Measurements from ENCODE around the gene STOML1.
"Not testable (repeated sequence)": the region's sequence is repeated elsewhere in the genome, so short reads cannot be mapped to it uniquely, and the experiment has no call there.

Gene STOML1

DNA sequence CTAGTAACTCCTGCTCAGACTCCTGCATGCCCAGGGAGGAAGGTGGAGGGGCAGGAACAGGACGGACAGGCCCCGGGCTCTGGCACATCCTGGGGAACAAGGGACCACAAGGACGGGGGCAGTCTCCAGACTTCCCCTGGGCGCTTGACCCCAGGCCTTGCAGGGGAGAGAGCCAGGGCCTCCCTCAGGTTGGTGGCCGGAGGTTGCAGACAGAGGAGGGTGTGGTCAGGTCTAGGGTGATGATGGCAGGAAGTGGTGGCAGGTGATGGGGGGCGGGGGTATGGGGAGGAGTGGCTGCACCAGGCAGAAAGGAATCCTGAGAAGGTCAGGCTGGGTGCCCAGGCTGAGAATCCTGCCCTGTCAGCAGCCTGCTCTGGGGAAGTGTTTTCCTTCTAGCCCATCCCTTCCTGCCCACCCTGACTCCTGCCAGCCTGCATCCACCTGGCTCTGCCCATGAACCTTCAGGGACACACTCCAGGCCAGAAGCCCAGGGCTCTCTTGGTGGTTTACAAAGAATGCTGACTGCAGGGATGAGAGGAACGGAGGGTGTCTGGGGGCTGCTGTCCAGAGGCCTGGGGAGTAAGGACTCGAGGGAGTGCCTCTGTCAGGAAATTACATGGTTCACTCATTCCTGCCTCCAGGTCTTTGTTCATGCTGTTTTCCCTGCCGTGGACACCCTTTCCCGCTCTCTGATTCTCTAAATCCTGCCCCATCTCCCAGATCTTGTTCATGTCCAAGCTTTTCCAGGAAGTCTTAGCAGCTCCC lies 50.0 kb downstream of the STOML1 start:
- no peak overlapping the region for H3K27ac Mint-ChIP-seq
- no peak overlapping the region for H3K4me3 Mint-ChIP-seq
- H3K9me3 Mint-ChIP-seq: no peaks in the 10 kb centered on the region
- no peaks in the 10 kb centered on the region for H3K27me3 Mint-ChIP-seq
- H3K36me3 Mint-ChIP-seq (ENCODE audit: low read depth): no peaks in the 10 kb centered on the region
- peaks cover 12% of the 10 kb centered on the region for H3K4me1 Mint-ChIP-seq (ENCODE audit: low read depth)

GRCh38 chr15:73941449-73941848 lies 50.6 kb downstream of the STOML1 start:
- H3K9me3 Mint-ChIP-seq: no peaks in the 10 kb centered on the region
- no peaks in the 10 kb centered on the region for H3K36me3 Mint-ChIP-seq (ENCODE audit: low read depth)
- no peak overlapping the region for H3K4me3 Mint-ChIP-seq
- H3K27ac Mint-ChIP-seq: no peak overlapping the region
- no peaks in the 10 kb centered on the region for H3K27me3 Mint-ChIP-seq
- H3K4me1 Mint-ChIP-seq (ENCODE audit: low read depth): peaks cover 12% of the 10 kb centered on the region

DNA sequence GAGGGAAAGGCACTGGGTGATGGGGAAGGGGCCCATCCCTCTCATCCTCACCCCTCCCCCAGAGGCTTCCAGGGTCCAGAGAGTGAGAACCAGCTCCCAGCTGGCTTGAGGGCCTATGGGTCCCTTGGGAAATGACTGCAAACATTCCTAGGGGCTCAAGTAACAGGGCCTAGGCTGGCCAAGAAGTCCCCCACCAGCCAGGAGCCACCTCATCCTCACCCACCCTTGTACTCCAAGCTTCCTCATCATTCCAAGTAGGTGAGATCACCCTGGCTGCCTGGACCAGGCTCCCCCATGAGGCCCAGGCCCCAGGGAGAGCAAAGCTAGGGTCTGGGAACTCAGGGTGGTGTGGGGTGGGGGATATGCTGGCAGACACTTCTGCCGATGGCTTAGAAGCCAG lies 51.1 kb downstream of the STOML1 start:
- Mint-ChIP-seq H3K27ac (no peak overlapping the region), H3K27me3 (no peaks in the 10 kb centered on the region), H3K4me1 (ENCODE audit: low read depth) (peaks cover 12% of the 10 kb centered on the region), H3K36me3 (ENCODE audit: low read depth) (no peaks in the 10 kb centered on the region), H3K4me3 (no peak overlapping the region), H3K9me3 (no peaks in the 10 kb centered on the region)

DNA sequence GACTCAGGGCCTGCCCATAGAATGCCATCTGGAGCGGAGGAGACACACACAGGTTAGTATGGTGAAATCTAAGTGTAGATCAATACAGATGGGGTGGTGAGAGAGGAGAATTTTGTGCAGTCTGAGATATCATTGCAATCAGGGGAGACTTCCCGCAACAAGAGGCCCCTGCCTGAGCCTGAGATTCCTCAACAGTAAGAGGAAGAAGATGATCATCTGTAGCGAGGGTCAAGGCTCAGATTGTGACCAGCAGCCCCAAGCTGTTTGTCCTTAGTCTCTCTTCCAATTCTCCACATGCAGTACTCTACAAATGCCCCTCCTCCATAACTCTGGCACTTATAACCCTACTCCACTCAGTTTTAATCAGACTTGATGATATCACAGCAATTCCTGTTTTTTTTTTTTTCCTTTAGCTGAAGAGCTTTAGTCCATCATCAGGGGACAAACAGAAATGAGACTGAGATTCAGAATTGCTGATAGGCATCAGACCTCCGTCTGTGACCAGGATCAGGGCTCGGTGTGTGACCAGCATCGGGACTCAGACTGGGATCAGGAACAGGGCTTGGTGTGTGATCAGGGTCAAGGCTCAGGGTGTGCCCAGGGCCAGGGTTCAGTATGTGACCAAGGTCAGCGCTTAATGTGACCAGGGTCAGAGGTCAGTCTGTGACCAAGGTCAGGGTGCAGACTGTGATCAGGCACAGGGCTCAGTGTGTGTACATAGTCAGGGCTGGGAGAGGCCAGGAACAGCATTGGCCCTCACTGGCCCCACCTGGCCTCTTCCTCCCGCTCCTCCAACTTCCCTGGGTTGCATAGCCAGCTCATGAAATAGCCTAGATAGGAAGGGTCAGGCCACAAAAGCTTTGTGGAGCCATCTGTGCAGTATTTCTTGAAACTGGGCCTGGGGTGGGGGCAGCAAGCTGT lies 51.8 kb downstream of the STOML1 start:
- Mint-ChIP-seq H3K4me3 (no peak overlapping the region), H3K4me1 (ENCODE audit: low read depth) (peaks cover 12% of the 10 kb centered on the region), H3K9me3 (no peaks in the 10 kb centered on the region), H3K27ac (no peak overlapping the region), H3K27me3 (no peaks in the 10 kb centered on the region), H3K36me3 (ENCODE audit: low read depth) (no peaks in the 10 kb centered on the region)

GRCh38 chr15:73939138-73939537 lies 53.0 kb downstream of the STOML1 start:
- Mint-ChIP-seq H3K27ac (no peak overlapping the region), H3K4me3 (no peak overlapping the region), H3K36me3 (ENCODE audit: low read depth) (no peaks in the 10 kb centered on the region), H3K4me1 (ENCODE audit: low read depth) (peaks cover 12% of the 10 kb centered on the region), H3K9me3 (no peaks in the 10 kb centered on the region), H3K27me3 (no peaks in the 10 kb centered on the region)

GRCh38 chr15:73938516-73938915 lies 53.6 kb downstream of the STOML1 start:
- not testable (repeated sequence) for H3K9me3 Mint-ChIP-seq; H3K4me3 Mint-ChIP-seq; H3K27me3 Mint-ChIP-seq; H3K27ac Mint-ChIP-seq; H3K36me3 Mint-ChIP-seq (ENCODE audit: low read depth)
- peaks cover 12% of the 10 kb centered on the region for H3K4me1 Mint-ChIP-seq (ENCODE audit: low read depth)

- H3K27ac Mint-ChIP-seq: no peak overlapping the region
- H3K27me3 Mint-ChIP-seq: no peaks in the 10 kb centered on the region
These were observed 54.4 kb downstream of the STOML1 start for GRCh38 chr15:73937726-73938125.

GRCh38 chr15:73937296-73937695 lies 54.8 kb downstream of the STOML1 start:
- Mint-ChIP-seq H3K27ac (no peak overlapping the region), H3K9me3 (no peaks in the 10 kb centered on the region), H3K4me1 (ENCODE audit: low read depth) (peaks cover 9% of the 10 kb centered on the region), H3K27me3 (no peaks in the 10 kb centered on the region), H3K4me3 (no peak overlapping the region), H3K36me3 (ENCODE audit: low read depth) (no peaks in the 10 kb centered on the region)

More at GRCh38 chr15:73937726-73938125, 54.4 kb downstream of the STOML1 start:
- Mint-ChIP-seq H3K9me3 (no peaks in the 10 kb centered on the region), H3K36me3 (ENCODE audit: low read depth) (no peaks in the 10 kb centered on the region), H3K4me1 (ENCODE audit: low read depth) (peaks cover 12% of the 10 kb centered on the region), H3K4me3 (no peak overlapping the region)

- no peaks in the 10 kb centered on the region for H3K9me3 Mint-ChIP-seq
These were observed 55.4 kb downstream of the STOML1 start for GRCh38 chr15:73936588-73937290.

GRCh38 chr15:73936181-73936580 lies 55.9 kb downstream of the STOML1 start:
- Mint-ChIP-seq H3K27me3 (no peaks in the 10 kb centered on the region), H3K36me3 (ENCODE audit: low read depth) (no peaks in the 10 kb centered on the region), H3K4me1 (ENCODE audit: low read depth) (no peaks in the 10 kb centered on the region), H3K9me3 (no peaks in the 10 kb centered on the region), H3K4me3 (no peak overlapping the region), H3K27ac (no peak overlapping the region)

More at GRCh38 chr15:73936588-73937290, 55.4 kb downstream of the STOML1 start:
- Mint-ChIP-seq H3K4me1 (ENCODE audit: low read depth) (peaks cover 4% of the 10 kb centered on the region), H3K27ac (no peak overlapping the region), H3K4me3 (no peak overlapping the region), H3K36me3 (ENCODE audit: low read depth) (no peaks in the 10 kb centered on the region), H3K27me3 (no peaks in the 10 kb centered on the region)

DNA sequence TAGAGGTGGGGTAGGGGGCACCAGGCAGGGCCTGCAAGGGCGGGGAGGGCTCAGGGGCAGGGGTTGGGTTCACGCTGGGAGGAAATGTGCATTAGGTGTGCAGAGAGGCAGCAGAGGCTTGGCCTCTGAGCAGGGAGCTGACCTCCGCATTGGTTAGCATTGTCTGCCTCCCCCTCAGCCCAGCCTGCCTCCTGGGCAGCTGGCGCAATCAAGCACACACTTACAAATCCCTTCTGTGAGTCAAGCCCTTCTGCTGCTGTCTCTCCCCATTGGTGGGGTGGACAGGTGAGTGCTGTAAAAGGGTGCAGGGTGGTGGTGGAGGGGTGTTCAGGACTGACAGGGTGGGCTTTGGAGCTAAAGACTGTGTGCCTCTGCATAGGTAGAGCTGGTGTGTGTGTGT lies 56.5 kb downstream of the STOML1 start:
- Mint-ChIP-seq H3K4me3 (no peak overlapping the region), H3K36me3 (ENCODE audit: low read depth) (no peaks in the 10 kb centered on the region), H3K27me3 (no peaks in the 10 kb centered on the region), H3K4me1 (ENCODE audit: low read depth) (no peaks in the 10 kb centered on the region), H3K9me3 (no peaks in the 10 kb centered on the region), H3K27ac (no peak overlapping the region)

GRCh38 chr15:73934281-73934680 lies 57.8 kb downstream of the STOML1 start:
- Mint-ChIP-seq H3K4me1 (ENCODE audit: low read depth) (no peaks in the 10 kb centered on the region), H3K27ac (no peak overlapping the region), H3K36me3 (ENCODE audit: low read depth) (no peaks in the 10 kb centered on the region), H3K27me3 (no peaks in the 10 kb centered on the region), H3K4me3 (no peak overlapping the region), H3K9me3 (no peaks in the 10 kb centered on the region)

- peaks cover 5% of the 10 kb centered on the region for H3K4me1 Mint-ChIP-seq (ENCODE audit: low read depth)
- H3K27me3 Mint-ChIP-seq: peaks cover 6% of the 10 kb centered on the region
- no peak overlapping the region for H3K4me3 Mint-ChIP-seq
- no peaks in the 10 kb centered on the region for H3K9me3 Mint-ChIP-seq
- H3K36me3 Mint-ChIP-seq (ENCODE audit: low read depth): no peaks in the 10 kb centered on the region
- H3K27ac Mint-ChIP-seq: no peak overlapping the region
These were observed 59.5 kb downstream of the STOML1 start for GRCh38 chr15:73932381-73933191.

- no peaks in the 10 kb centered on the region for H3K9me3 Mint-ChIP-seq
- H3K4me1 Mint-ChIP-seq (ENCODE audit: low read depth): peaks cover 5% of the 10 kb centered on the region
- no peaks in the 10 kb centered on the region for H3K36me3 Mint-ChIP-seq (ENCODE audit: low read depth)
- H3K27me3 Mint-ChIP-seq: peaks cover 6% of the 10 kb centered on the region
- H3K27ac Mint-ChIP-seq: no peak overlapping the region
- no peak overlapping the region for H3K4me3 Mint-ChIP-seq
These were observed 60.7 kb downstream of the STOML1 start for GRCh38 chr15:73931441-73931840.

Data from stimulated activated naive CD8-positive, alpha-beta T cell treated with anti-CD3 and anti-CD28 coated beads, Interleukin-15, Interleukin-2, amounts not matched to agents 100 ng/mL and 50 ng/mL, for 24 hours (primary cell).